Naive B cell (primary cell): ENCODE results near the gene AP3S2. TPM values are rescaled to one million over a fixed set of nuclear protein-coding genes. Genes with fewer than 3 reads are reported as not detected.

ENCODE experiments used
- ATAC-seq, 2 donors: fragments of 150-1000 bp; cut with Tn5 transposase; 2 replicates each; pipeline ENCODE4 v1.10.0; 2021; ENCODE audit warnings: low read depth in 2 of 2, mild to moderate bottlenecking in 2 of 2, moderate library complexity in 2 of 2
- DNase-seq: peaks from one replicate; pipeline ENCODE4 v3.0.0; 2022
- H3K27ac Mint-ChIP-seq, 6 donors: one replicate each; pipeline ENCODE4 v1.8.0; 2020 to 2022; ENCODE audit warnings: mild to moderate bottlenecking in 6 of 6, mixed read lengths in 6 of 6, moderate library complexity in 5 of 6, inconsistent platforms in 2 of 6
- H3K27me3 Mint-ChIP-seq, 3 donors: one replicate each; pipeline ENCODE4 v1.8.0; 2021 to 2022; ENCODE audit warnings: mixed read lengths in 3 of 3, mild to moderate bottlenecking in 1 of 3
- H3K36me3 Mint-ChIP-seq, 2 donors: one replicate each; pipeline ENCODE4 v1.8.0; 2020 to 2022; ENCODE audit warnings: mixed read lengths in 2 of 2, inconsistent platforms in 1 of 2, mild to moderate bottlenecking in 1 of 2
- H3K4me1 Mint-ChIP-seq, 3 donors: one replicate each; pipeline ENCODE4 v1.8.0; 2020 to 2022; ENCODE audit warnings: mixed read lengths in 3 of 3, inconsistent platforms in 1 of 3, mild to moderate bottlenecking in 1 of 3, moderate library complexity in 1 of 3
- H3K4me3 Mint-ChIP-seq, 8 donors: one replicate each; pipeline ENCODE4 v1.8.0; 2020 to 2022; ENCODE audit warnings: mild to moderate bottlenecking in 8 of 8, mixed read lengths in 8 of 8, moderate library complexity in 8 of 8, inconsistent platforms in 2 of 8
- H3K9me3 Mint-ChIP-seq, 7 donors: one replicate each; pipeline ENCODE4 v1.8.0; 2020 to 2022; ENCODE audit warnings: mixed read lengths in 7 of 7, mild to moderate bottlenecking in 5 of 7, inconsistent platforms in 2 of 7, moderate library complexity in 1 of 7
- polyA plus RNA-seq, 6 donors: library from polyadenylated mRNA; unstranded; fragments of 300-500 nt; fragmentation: Illumina TruSeq; gene quantifications; one replicate each; pipeline ENCODE4 v1.2.3, GENCODE V29; 2021; ENCODE audit warnings: low read depth in 6 of 6

AP3S2 gene
- polyA plus RNA-seq, 6 donors from 2014 or later = 19.3 to 40.9 (median 35.9) TPM

- Mint-ChIP-seq H3K27me3 (peaks cover 26 to 57% (median 46%) of the 10 kb centered on the region in 3 donors), H3K4me3 (peak overlapping the region; percentile 48 to 80 (median 69))
Observed at GRCh38 chr15:89912145-89912673, 18.4 kb upstream of the AP3S2 start.

DNA sequence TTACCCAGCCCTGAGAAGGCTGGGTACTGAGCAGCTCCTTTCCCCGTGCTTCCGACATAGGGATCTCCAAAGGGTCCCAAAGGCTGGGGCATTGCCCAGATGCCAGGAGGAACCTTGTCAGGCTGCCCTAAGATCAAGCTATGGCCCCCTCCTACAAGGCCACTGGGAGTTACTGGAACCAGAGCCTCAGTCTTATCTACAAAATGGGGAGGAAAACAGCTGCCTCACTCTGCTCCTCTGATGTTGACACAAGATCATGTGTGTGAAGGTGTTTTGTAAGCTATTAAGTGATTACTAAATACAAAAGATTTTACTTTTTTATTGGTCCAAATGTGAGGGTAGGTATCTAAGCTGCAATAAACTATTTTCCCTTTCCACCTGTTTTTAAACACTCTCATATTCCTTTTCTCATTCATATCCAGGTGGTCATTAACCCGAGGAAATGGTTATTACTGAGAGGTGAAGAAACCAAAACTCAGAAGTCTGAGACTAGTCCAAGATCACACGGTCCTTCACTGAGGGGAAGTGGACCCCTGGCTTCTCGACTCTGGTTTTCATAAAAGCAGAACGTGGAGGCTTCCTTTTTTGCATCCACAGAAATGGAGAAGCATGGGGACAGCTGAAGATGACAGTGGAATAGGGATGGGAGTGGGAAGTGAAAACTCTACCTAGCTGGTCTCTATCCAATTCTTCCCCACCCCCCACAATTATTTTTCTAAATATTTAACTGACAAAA is 17.3 kb upstream of the AP3S2 start:
- Mint-ChIP-seq H3K4me1 (peaks cover 4 to 26% (median 21%) of the 10 kb centered on the region in 3 donors), H3K27me3 (peaks cover 22 to 60% (median 50%) of the 10 kb centered on the region in 3 donors), H3K9me3 (no peaks in the 10 kb centered on the region), H3K36me3 (no peaks in the 10 kb centered on the region), H3K4me3 (peak overlapping the region in 5 of 8 donors; percentile 48 to 65 (median 53)), H3K27ac (no peak overlapping the region)
- DNase-seq (no peak), ATAC-seq (peak in 1 of 2 donors; percentile 23)

More at GRCh38 chr15:89912145-89912673, 18.4 kb upstream of the AP3S2 start:
- no peaks in the 10 kb centered on the region for H3K9me3 Mint-ChIP-seq
- ATAC-seq (peak in 1 of 2 donors; percentile 20), DNase-seq (no peak)
- no peaks in the 10 kb centered on the region for H3K36me3 Mint-ChIP-seq
- peak overlapping the region in 1 of 6 donors; percentile 33 for H3K27ac Mint-ChIP-seq
- H3K4me1 Mint-ChIP-seq = peaks cover 4 to 26% (median 21%) of the 10 kb centered on the region in 3 donors

- H3K36me3 Mint-ChIP-seq = no peaks in the 10 kb centered on the region
- ATAC-seq = no peak
- no peak for DNase-seq
- peak overlapping the region in 1 of 8 donors; percentile 4 for H3K4me3 Mint-ChIP-seq
- H3K27ac Mint-ChIP-seq = peak overlapping the region in 2 of 6 donors; percentile 64 to 76
- no peaks in the 10 kb centered on the region for H3K9me3 Mint-ChIP-seq
- peaks cover 18 to 65% (median 55%) of the 10 kb centered on the region in 3 donors for H3K27me3 Mint-ChIP-seq
- peaks cover 4 to 26% (median 21%) of the 10 kb centered on the region in 3 donors for H3K4me1 Mint-ChIP-seq
Observed at GRCh38 chr15:89909611-89910010, 15.8 kb upstream of the AP3S2 start.

DNA sequence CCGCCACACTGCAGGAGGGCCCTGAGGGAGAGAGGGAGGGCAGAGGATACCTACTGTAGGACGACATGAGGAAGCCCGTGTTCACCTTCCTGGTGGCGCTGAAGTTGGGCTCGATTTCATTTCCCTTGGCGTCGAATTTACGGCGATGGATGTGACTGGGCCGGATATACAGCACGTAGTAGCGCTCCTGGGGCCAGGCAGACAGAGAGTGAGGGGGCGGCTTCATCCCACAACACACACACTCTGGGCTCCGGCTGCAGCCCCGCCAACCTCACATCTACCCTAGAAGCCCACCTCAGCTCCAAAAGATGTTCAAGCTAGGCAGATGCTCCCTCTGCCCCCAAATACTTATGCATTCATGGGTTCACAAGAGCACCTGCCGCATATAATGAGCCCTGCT is 14.4 kb upstream of the AP3S2 start:
- H3K27ac Mint-ChIP-seq = no peak overlapping the region
- ATAC-seq (no peak), DNase-seq (no peak)
- no peak overlapping the region for H3K4me3 Mint-ChIP-seq
- H3K4me1 Mint-ChIP-seq = peaks cover 4 to 22% (median 18%) of the 10 kb centered on the region in 3 donors
- no peaks in the 10 kb centered on the region for H3K36me3 Mint-ChIP-seq
- H3K27me3 Mint-ChIP-seq = peaks cover 14 to 51% (median 46%) of the 10 kb centered on the region in 3 donors
- H3K9me3 Mint-ChIP-seq = no peaks in the 10 kb centered on the region

DNA sequence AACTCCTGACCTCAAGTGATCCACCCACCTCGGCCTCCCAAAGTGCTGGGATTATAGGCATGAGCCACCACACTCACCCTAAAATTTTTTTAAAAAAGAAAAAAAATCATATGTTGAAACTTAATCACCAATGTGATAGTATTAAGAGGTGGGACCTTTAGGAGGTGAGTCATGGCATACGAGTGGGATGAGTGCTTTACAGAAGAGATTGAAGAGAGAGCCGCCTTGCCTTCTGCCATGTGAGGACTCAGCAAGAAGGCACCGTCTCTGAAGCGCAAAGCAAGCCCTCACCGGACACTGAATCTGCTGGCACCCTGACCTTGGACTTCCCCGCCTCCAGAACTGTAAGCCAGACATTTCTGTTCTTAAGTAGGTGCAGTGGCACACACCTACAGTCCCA is 13.5 kb upstream of the AP3S2 start:
- ATAC-seq = no peak
- no peaks in the 10 kb centered on the region for H3K36me3 Mint-ChIP-seq
- peaks cover 3 to 16% (median 12%) of the 10 kb centered on the region in 3 donors for H3K4me1 Mint-ChIP-seq

GRCh38 chr15:89905846-89906378 is 12.1 kb upstream of the AP3S2 start:
- Mint-ChIP-seq H3K9me3 (no peaks in the 10 kb centered on the region), H3K4me1 (peaks cover 0 to 2% (median 0%) of the 10 kb centered on the region in 3 donors), H3K27ac (peak overlapping the region in 2 of 6 donors; percentile 13 to 60), H3K27me3 (peaks cover 1 to 32% (median 32%) of the 10 kb centered on the region in 3 donors), H3K36me3 (no peaks in the 10 kb centered on the region), H3K4me3 (no peak overlapping the region)
- ATAC-seq = no peak
- DNase-seq = no peak

More for the DNA sequence above, 13.5 kb upstream of the AP3S2 start:
- Mint-ChIP-seq H3K27me3 (peaks cover 11 to 46% (median 42%) of the 10 kb centered on the region in 3 donors), H3K27ac (no peak overlapping the region), H3K4me3 (no peak overlapping the region), H3K9me3 (no peaks in the 10 kb centered on the region)
- DNase-seq = no peak

DNA sequence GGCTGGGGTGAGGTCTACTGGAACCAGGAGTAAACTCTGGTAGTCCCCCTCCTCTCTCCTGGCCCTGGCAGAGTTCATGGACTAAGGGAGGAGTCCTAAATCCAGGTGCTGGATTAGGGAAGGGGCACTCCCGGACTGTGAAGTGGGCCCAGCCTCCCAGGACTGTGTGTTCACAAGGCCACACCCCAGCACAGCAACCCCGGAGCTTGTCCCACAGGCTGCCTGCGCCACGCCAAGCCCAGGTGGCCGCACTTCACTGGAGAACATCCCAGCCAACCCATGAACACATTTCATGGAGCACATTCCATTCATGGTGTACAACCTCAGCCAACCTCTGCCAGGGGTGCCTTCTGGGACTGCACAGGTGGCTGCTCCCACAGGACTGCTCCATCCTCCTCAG is 10.7 kb upstream of the AP3S2 start:
- no peak overlapping the region for H3K27ac Mint-ChIP-seq
- DNase-seq (no peak), ATAC-seq (no peak)
- no peaks in the 10 kb centered on the region for H3K9me3 Mint-ChIP-seq
- H3K36me3 Mint-ChIP-seq = no peaks in the 10 kb centered on the region
- H3K4me3 Mint-ChIP-seq = no peak overlapping the region
- H3K27me3 Mint-ChIP-seq = peaks cover 0 to 27% (median 20%) of the 10 kb centered on the region in 3 donors
- peaks cover 0 to 4% (median 0%) of the 10 kb centered on the region in 3 donors for H3K4me1 Mint-ChIP-seq

DNA sequence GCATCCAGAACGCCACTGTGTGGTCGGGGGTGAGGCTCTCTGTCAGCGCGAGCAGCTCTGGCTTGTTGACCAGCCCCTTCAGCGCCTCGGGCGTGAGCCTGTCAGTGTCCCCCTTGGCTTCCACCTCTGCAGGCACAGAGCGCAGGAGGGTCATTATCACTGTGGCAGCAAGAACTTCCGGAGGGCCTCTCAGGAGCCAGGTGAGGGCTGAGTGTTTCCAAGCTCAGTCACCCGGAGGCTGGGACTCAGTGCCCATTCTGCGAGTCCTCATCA is 10.0 kb upstream of the AP3S2 start:
- DNase-seq (no peak), ATAC-seq (no peak)
- no peaks in the 10 kb centered on the region for H3K36me3 Mint-ChIP-seq
- H3K27ac Mint-ChIP-seq = no peak overlapping the region
- H3K9me3 Mint-ChIP-seq = no peaks in the 10 kb centered on the region
- H3K4me3 Mint-ChIP-seq = no peak overlapping the region
- H3K27me3 Mint-ChIP-seq = peaks cover 0 to 20% (median 17%) of the 10 kb centered on the region in 3 donors
- H3K4me1 Mint-ChIP-seq = peaks cover 0 to 6% (median 0%) of the 10 kb centered on the region in 3 donors

GRCh38 chr15:89903015-89903857 is 9.4 kb upstream of the AP3S2 start:
- peak overlapping the region in 1 of 6 donors; percentile 29 for H3K27ac Mint-ChIP-seq
- peaks cover 0 to 6% (median 0%) of the 10 kb centered on the region in 3 donors for H3K4me1 Mint-ChIP-seq
- H3K9me3 Mint-ChIP-seq = no peaks in the 10 kb centered on the region
- no peaks in the 10 kb centered on the region for H3K36me3 Mint-ChIP-seq
- no peak for ATAC-seq
- peaks cover 0 to 19% (median 17%) of the 10 kb centered on the region in 3 donors for H3K27me3 Mint-ChIP-seq
- no peak for DNase-seq
- H3K4me3 Mint-ChIP-seq = no peak overlapping the region

GRCh38 chr15:89900849-89901248 is 7.1 kb upstream of the AP3S2 start:
- no peak for ATAC-seq
- H3K4me1 Mint-ChIP-seq = peaks cover 0 to 6% (median 0%) of the 10 kb centered on the region in 3 donors
- peaks cover 0 to 9% (median 8%) of the 10 kb centered on the region in 3 donors for H3K27me3 Mint-ChIP-seq
- H3K4me3 Mint-ChIP-seq = no peak overlapping the region
- DNase-seq = no peak
- H3K27ac Mint-ChIP-seq = no peak overlapping the region
- no peaks in the 10 kb centered on the region for H3K36me3 Mint-ChIP-seq
- H3K9me3 Mint-ChIP-seq = no peaks in the 10 kb centered on the region

- no peaks in the 10 kb centered on the region for H3K36me3 Mint-ChIP-seq
- DNase-seq (no peak), ATAC-seq (no peak)
- peaks cover 0 to 1% (median under 1%) of the 10 kb centered on the region in 3 donors for H3K27me3 Mint-ChIP-seq
- no peaks in the 10 kb centered on the region for H3K9me3 Mint-ChIP-seq
- H3K4me1 Mint-ChIP-seq = peaks cover 0 to 6% (median 3%) of the 10 kb centered on the region in 3 donors
- peak overlapping the region in 1 of 6 donors; percentile 8 for H3K27ac Mint-ChIP-seq
- no peak overlapping the region for H3K4me3 Mint-ChIP-seq
Observed at GRCh38 chr15:89899951-89900567, 6.3 kb upstream of the AP3S2 start.

DNA sequence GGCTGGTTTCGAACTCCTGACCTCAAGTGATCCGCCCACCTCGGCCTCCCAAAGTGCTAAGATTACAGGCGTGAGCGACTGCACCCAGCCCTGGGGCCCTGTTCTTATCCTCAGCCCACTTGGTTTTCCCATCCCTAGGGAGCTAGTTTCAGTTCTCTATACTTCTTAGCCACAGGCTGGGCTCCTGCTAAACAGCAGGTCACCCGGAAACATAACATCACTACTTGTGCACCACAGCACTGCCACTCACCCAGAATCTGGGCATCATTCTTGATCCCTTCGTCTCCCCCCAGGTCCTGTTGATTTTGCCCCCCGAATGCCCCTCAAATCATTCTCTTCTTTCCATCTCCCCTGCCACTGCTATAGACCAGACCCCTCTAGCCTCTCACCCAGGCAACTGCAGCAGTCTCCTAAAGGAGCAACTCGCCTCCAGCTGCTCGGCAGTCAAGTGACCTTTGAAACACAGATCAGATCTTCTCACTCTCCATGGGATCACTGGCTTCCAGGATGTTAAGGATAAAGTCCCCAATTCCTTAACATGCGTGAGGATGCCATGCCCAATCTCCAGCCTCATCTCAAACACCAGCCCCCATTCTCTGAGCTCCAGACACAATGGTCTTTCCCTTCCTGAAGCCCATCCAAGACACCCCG is 5.6 kb upstream of the AP3S2 start:
- no peaks in the 10 kb centered on the region for H3K9me3 Mint-ChIP-seq
- ATAC-seq = no peak
- H3K36me3 Mint-ChIP-seq = no peaks in the 10 kb centered on the region
- H3K4me1 Mint-ChIP-seq = peaks cover 0 to 10% (median 8%) of the 10 kb centered on the region in 3 donors
- H3K27me3 Mint-ChIP-seq = no peaks in the 10 kb centered on the region
- no peak for DNase-seq
- H3K4me3 Mint-ChIP-seq = no peak overlapping the region
- peak overlapping the region in 1 of 6 donors; percentile 8 for H3K27ac Mint-ChIP-seq
